Smooth muscle cell (in vitro differentiated cells): ENCODE results near the gene PIGU. TPM values are rescaled to one million over a fixed set of nuclear protein-coding genes. Genes with fewer than 3 reads are reported as not detected.

Experiments
- DNase-seq: peaks from one replicate; lab custom pipeline; 2025; ENCODE audit not compliant: unreplicated experiment; lab: John Stamatoyannopoulos, UW
- H2AFZ ChIP-seq: fragments of 200-600 bp; sonication (generic); 2 replicates; pipeline ENCODE4 v1.6.0; 2016; ENCODE audit warnings: antibody characterized with exemption, low read depth, mild to moderate bottlenecking
- H3F3A ChIP-seq: fragments of 200-600 bp; sonication (generic); 2 replicates; pipeline ENCODE4 v1.6.0; 2017; ENCODE audit warnings: antibody characterized with exemption, low read depth
- H3K27ac ChIP-seq: fragments of 200-600 bp; sonication (generic); 2 replicates; pipeline ENCODE4 v1.5.1; 2016; ENCODE audit warnings: low read depth, mild to moderate bottlenecking
- H3K27me3 ChIP-seq: fragments of 200-600 bp; sonication (generic); 2 replicates; pipeline ENCODE4 v1.6.1; 2016; ENCODE audit warnings: low read depth, mild to moderate bottlenecking
- H3K36me3 ChIP-seq: fragments of 200-600 bp; sonication (generic); 2 replicates; pipeline ENCODE4 v1.5.1; 2016; ENCODE audit warnings: low read depth
- H3K4me1 ChIP-seq: fragments of 200-600 bp; sonication (generic); 2 replicates; pipeline ENCODE4 v1.5.1; 2016; ENCODE audit warnings: low read depth
- H3K4me2 ChIP-seq: fragments of 200-600 bp; sonication (generic); 2 replicates; pipeline ENCODE4 v1.6.0; 2016; ENCODE audit warnings: mild to moderate bottlenecking
- H3K4me3 ChIP-seq: fragments of 200-600 bp; sonication (generic); 2 replicates; pipeline ENCODE4 v1.5.1; 2016; ENCODE audit warnings: mild to moderate bottlenecking
- H3K79me2 ChIP-seq: fragments of 200-600 bp; sonication (generic); 2 replicates; pipeline ENCODE4 v1.6.0; 2016; ENCODE audit warnings: low read depth, mild to moderate bottlenecking
- H3K9ac ChIP-seq: fragments of 200-600 bp; sonication (generic); 2 replicates; pipeline ENCODE4 v1.6.0; 2016; ENCODE audit warnings: low read depth
- H3K9me3 ChIP-seq: fragments of 200-600 bp; sonication (generic); replicated peaks from 2 replicates; pipeline ENCODE4 v1.5.1; 2016; ENCODE audit warnings: low read depth
- H4K20me1 ChIP-seq: fragments of 200-600 bp; sonication (generic); 2 replicates; pipeline ENCODE4 v1.6.0; 2016; ENCODE audit warnings: low read depth
- CTCF ChIP-seq: fragments of 200-600 bp; sonication (generic); IDR thresholded peaks from 2 replicates; pipeline ENCODE4 v1.5.1; 2017; ENCODE audit warnings: borderline replicate concordance, mild to moderate bottlenecking, antibody characterized with exemption; ENCODE audit not compliant: insufficient read depth, poor library complexity, severe bottlenecking
- WGBS: methylation state at CpG from one replicate; pipeline ENCODE4 v1.1.7; 2016; ENCODE audit warnings: low lambda C conversion rate; 5-methylcytosine and 5-hydroxymethylcytosine counted together
- polyA plus RNA-seq: library from polyadenylated mRNA; unstranded; fragments of >200 nt; fragmentation: Nextera tagmentation; extraction: Ambion mirVana; gene quantifications from 2 replicates; pipeline ENCODE4 v1.2.1, GENCODE V29; 2016
- total RNA-seq: library from RNA; depleted of rRNA; stranded (reverse); fragments of >200 nt; gene quantifications from 2 replicates; pipeline ENCODE4 v1.2.3, GENCODE V29; 2014

The PIGU gene
- total and polyA plus RNA-seq, 2 experiments from 2014 or later: 46.5 to 50.2 TPM

DNA sequence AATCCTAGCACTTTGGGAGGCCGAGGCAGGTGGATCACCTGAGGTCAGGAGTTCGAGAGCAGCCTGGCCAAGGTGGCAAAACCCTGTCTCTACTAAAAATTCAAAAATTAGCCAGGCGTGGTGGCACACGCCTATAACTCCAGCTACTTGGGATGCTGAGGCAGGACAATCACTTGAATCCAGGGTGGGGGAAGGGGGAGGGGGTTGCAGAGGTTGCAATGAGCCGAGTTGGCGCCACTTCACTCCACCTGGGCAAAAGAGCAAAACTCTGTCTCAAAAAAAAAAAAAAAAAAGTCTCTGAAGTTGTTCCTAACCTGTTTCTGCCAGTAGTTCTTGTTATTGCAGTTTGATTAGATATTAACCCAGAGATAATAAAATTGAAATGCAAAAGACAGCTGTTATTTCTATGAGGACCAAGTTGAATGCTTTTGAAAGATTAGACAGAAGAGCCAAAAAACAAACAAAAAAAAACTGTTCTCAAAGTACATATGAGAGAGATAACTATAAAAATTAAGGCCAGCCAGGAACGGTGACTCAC lies 22.6 kb downstream of the PIGU start:
- Histone ChIP-seq H3K27ac (no peak overlapping the region), H3K27me3 (no peaks in the 10 kb centered on the region), H3K4me1 (no peaks in the 10 kb centered on the region), H3K4me2 (no peak overlapping the region), H3K9ac (no peak overlapping the region), H3K4me3 (no peak overlapping the region), H4K20me1 (no peaks in the 10 kb centered on the region), H3K79me2 (no peaks in the 10 kb centered on the region), H3K36me3 (no peaks in the 10 kb centered on the region), H3F3A (no peaks in the 10 kb centered on the region), H3K9me3 (no peaks in the 10 kb centered on the region), H2AFZ (no peak overlapping the region)
- 95% methylated on average over 7 of the region's 7 CpGs for WGBS
- no peak for TF ChIP-seq CTCF
- no peak for DNase-seq

- 86% methylated on average over 2 of the region's 2 CpGs for WGBS
- TF ChIP-seq CTCF: no peak
Observed at GRCh38 chr20:34651200-34651599, 25.7 kb downstream of the PIGU start.

GRCh38 chr20:34647737-34648136 lies 29.2 kb downstream of the PIGU start:
- no peak overlapping the region for H2AFZ ChIP-seq
- no peak for DNase-seq
- no peaks in the 10 kb centered on the region for H3F3A ChIP-seq
- H4K20me1 ChIP-seq: peaks cover 13% of the 10 kb centered on the region
- no peaks in the 10 kb centered on the region for H3K27me3 ChIP-seq
- no peaks in the 10 kb centered on the region for H3K4me1 ChIP-seq
- no peak overlapping the region for H3K4me3 ChIP-seq
- no peaks in the 10 kb centered on the region for H3K36me3 ChIP-seq
- WGBS: 100% methylated on average over 1 of the region's 1 CpG
- H3K9me3 ChIP-seq: no peaks in the 10 kb centered on the region
- H3K27ac ChIP-seq: no peak overlapping the region
- no peak for TF ChIP-seq CTCF
- no peak overlapping the region for H3K9ac ChIP-seq
- no peak overlapping the region for H3K4me2 ChIP-seq
- H3K79me2 ChIP-seq: no peaks in the 10 kb centered on the region

More at GRCh38 chr20:34651200-34651599, 25.7 kb downstream of the PIGU start:
- Histone ChIP-seq H3F3A (no peaks in the 10 kb centered on the region), H3K27ac (no peak overlapping the region), H2AFZ (no peak overlapping the region), H3K4me1 (no peaks in the 10 kb centered on the region), H3K4me2 (no peak overlapping the region), H3K9ac (no peak overlapping the region), H3K36me3 (no peaks in the 10 kb centered on the region), H3K9me3 (no peaks in the 10 kb centered on the region), H3K79me2 (no peaks in the 10 kb centered on the region), H3K27me3 (no peaks in the 10 kb centered on the region), H3K4me3 (no peak overlapping the region), H4K20me1 (no peaks in the 10 kb centered on the region)
- no peak for DNase-seq

GRCh38 chr20:34644951-34645350 lies 31.9 kb downstream of the PIGU start:
- no peaks in the 10 kb centered on the region for H3K27me3 ChIP-seq
- WGBS: 100% methylated on average over 1 of the region's 1 CpG
- DNase-seq: no peak

More at GRCh38 chr20:34644951-34645350, 31.9 kb downstream of the PIGU start:
- H3F3A ChIP-seq: no peaks in the 10 kb centered on the region
- H3K9me3 ChIP-seq: no peaks in the 10 kb centered on the region
- H3K79me2 ChIP-seq: no peaks in the 10 kb centered on the region
- no peak overlapping the region for H2AFZ ChIP-seq
- no peaks in the 10 kb centered on the region for H3K36me3 ChIP-seq
- peaks cover 13% of the 10 kb centered on the region for H4K20me1 ChIP-seq
- H3K4me3 ChIP-seq: no peak overlapping the region
- H3K27ac ChIP-seq: no peak overlapping the region
- no peaks in the 10 kb centered on the region for H3K4me1 ChIP-seq
- no peak overlapping the region for H3K4me2 ChIP-seq
- H3K9ac ChIP-seq: no peak overlapping the region
- TF ChIP-seq CTCF: no peak
